Uterus (tissue), 4 donors: ENCODE measurements around the gene BRD7. TPM values are rescaled to one million over a fixed set of nuclear protein-coding genes. Genes with fewer than 3 reads are reported as not detected.

Experiments used
- DNase-seq, 2 donors: peaks; one replicate each; pipeline ENCODE4 v3.0.0-alpha.2; 2019 to 2020
- H3K27ac ChIP-seq, 2 donors: fragments of 200-600 bp; sonication (generic); 1 replicate in 1 of 2; 2 replicates in 1 of 2; pipeline ENCODE4 v1.5.1; 2016 to 2018
- H3K27me3 ChIP-seq, 2 donors: fragments of 200-600 bp; sonication (generic); one replicate each; pipeline ENCODE4 v1.5.1; 2018 to 2019; ENCODE audit warnings: control low read depth in 1 of 2
- H3K36me3 ChIP-seq, 2 donors: fragments of 200-600 bp; sonication (generic); one replicate each; pipeline ENCODE4 v1.5.1; 2019; ENCODE audit warnings: control low read depth in 1 of 2
- H3K4me1 ChIP-seq, 2 donors: fragments of 200-600 bp; sonication (generic); one replicate each; pipeline ENCODE4 v1.5.1; 2018 to 2019; ENCODE audit warnings: control low read depth in 1 of 2
- H3K4me3 ChIP-seq, 2 donors: fragments of 200-600 bp; sonication (generic); 1 replicate in 1 of 2; 2 replicates in 1 of 2; pipeline ENCODE4 v1.5.1; 2018 to 2019; ENCODE audit warnings: mild to moderate bottlenecking in 1 of 2
- H3K9me3 ChIP-seq, 2 donors: fragments of 200-600 bp; sonication (generic); one replicate each; pipeline ENCODE4 v1.5.1; 2019; ENCODE audit warnings: control low read depth in 1 of 2
- POLR2A ChIP-seq, 2 donors: fragments of 450-650 bp; IDR thresholded peaks; one replicate each; pipeline ENCODE4 v1.6.1; 2016; ENCODE audit warnings: antibody characterized with exemption in 2 of 2, mild to moderate bottlenecking in 1 of 2, moderate library complexity in 1 of 2
- intact Hi-C: fragments of 100-400 bp; cut with DNase I; formaldehyde crosslinking; loops from one replicate; pipeline ENCODE4 v1.15.1; 2023; ENCODE audit warnings: low total_unique reads
- total RNA-seq, 4 donors: library from RNA; depleted of rRNA in 3 of 4; stranded (reverse); fragments of >200 nt in 3 of 4; gene quantifications; one replicate each; pipeline versions ENCODE4 v1.1.0 to v1.2.4, GENCODE V29; 2014 to 2023
- TF ChIP-seq, protein P1 (sequence below), 4 experiments: fragments of 200-600 bp in 2 of 4; fragments of 450-650 bp in 2 of 4; sonication (generic) in 2 of 4; IDR thresholded peaks; one replicate each; pipeline ENCODE4 v1.5.1; 2016 to 2019; ENCODE audit warnings: antibody characterized with exemption in 4 of 4, mild to moderate bottlenecking in 2 of 4, moderate library complexity in 1 of 4
- donor health status: DM: yes; HTN: yes; CAD: no.

BRD7 gene
- total RNA-seq, 4 donors from 2014 or later, result 26.9 to 74.8 (median 40.3) TPM

DNA sequence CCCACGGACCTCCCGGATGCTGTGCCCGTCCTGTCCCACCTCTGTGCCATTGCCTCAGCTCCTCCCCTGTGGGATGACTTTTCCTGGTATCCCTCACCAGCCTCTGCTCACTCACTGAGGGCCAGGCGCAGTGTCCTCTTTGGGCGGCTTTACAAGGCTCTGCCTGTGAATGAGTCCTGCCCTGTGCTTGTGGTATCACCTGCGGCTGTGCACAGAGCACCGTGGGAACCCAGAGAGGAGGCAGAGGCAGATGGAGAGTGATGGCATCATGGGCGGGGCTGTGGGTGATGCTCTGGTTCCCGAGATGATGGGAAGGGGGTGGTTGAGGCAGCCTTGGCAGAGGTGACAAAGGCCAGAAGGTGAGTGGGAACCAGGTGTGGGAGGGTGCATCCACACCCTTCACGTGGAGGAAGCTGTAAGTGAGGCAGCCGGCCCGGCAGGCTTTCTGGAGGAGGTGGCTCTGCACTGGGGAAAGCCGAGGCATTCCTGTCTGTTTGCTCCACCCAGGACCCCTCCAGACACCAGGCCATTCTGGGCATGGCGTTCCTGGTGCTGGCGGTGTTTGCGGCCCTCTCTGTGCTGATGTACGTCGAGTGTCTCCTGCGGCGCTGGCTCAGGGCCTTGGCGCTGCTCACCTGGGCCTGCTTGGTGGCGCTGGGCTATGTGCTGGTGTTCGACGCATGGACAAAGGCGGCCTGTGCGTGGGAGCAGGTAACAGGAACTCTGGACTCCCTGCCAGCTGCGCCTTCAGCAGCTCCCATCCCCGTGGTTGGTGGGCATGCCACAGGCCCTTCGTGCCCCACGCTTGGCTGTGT lies 78.6 kb downstream of the BRD7 start:
- TF ChIP-seq, protein P1, sequence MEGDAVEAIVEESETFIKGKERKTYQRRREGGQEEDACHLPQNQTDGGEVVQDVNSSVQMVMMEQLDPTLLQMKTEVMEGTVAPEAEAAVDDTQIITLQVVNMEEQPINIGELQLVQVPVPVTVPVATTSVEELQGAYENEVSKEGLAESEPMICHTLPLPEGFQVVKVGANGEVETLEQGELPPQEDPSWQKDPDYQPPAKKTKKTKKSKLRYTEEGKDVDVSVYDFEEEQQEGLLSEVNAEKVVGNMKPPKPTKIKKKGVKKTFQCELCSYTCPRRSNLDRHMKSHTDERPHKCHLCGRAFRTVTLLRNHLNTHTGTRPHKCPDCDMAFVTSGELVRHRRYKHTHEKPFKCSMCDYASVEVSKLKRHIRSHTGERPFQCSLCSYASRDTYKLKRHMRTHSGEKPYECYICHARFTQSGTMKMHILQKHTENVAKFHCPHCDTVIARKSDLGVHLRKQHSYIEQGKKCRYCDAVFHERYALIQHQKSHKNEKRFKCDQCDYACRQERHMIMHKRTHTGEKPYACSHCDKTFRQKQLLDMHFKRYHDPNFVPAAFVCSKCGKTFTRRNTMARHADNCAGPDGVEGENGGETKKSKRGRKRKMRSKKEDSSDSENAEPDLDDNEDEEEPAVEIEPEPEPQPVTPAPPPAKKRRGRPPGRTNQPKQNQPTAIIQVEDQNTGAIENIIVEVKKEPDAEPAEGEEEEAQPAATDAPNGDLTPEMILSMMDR (IDR thresholded peaks at IDR 0.05), result no peak
- no peak for TF ChIP-seq POLR2A (IDR thresholded peaks at IDR 0.05)
- no peak for DNase-seq
- H3K27ac ChIP-seq, result no peak overlapping the region

DNA sequence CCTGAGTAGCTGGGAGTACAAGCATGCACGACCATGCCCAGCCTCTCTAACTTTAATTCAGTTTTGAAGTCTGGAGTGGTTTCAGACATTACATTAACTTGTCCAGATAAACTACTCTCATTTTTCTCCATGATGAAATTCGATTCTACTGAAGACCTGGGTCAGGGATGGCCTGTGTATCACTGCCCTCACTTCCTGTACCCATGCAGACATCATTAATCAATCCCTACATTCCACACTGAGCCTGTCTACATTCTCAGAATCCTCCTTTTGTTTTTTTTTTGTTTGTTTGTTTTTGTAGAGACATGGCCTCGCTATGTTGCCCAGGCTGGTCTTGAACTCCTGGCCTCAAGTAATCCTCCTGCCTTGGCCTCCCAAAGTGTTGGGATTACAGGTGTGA lies 79.9 kb downstream of the BRD7 start:
- Histone ChIP-seq H3K9me3 (no peaks in the 10 kb centered on the region), H3K27ac (no peak overlapping the region), H3K36me3 (no peaks in the 10 kb centered on the region), H3K4me3 (no peak overlapping the region), H3K4me1 (no peaks in the 10 kb centered on the region), H3K27me3 (no peaks in the 10 kb centered on the region)
- intact Hi-C loops, result no loop called here
- DNase-seq, result no peak
- TF ChIP-seq, protein P1 (IDR thresholded peaks at IDR 0.05), result no peak
- TF ChIP-seq POLR2A (IDR thresholded peaks at IDR 0.05), result no peak

More for the DNA sequence above, 78.6 kb downstream of the BRD7 start:
- no peak overlapping the region for H3K4me3 ChIP-seq
- H3K27me3 ChIP-seq, result no peaks in the 10 kb centered on the region
- H3K4me1 ChIP-seq, result no peaks in the 10 kb centered on the region
- H3K9me3 ChIP-seq, result no peaks in the 10 kb centered on the region
- intact Hi-C loops, result no loop called here
- no peaks in the 10 kb centered on the region for H3K36me3 ChIP-seq

DNA sequence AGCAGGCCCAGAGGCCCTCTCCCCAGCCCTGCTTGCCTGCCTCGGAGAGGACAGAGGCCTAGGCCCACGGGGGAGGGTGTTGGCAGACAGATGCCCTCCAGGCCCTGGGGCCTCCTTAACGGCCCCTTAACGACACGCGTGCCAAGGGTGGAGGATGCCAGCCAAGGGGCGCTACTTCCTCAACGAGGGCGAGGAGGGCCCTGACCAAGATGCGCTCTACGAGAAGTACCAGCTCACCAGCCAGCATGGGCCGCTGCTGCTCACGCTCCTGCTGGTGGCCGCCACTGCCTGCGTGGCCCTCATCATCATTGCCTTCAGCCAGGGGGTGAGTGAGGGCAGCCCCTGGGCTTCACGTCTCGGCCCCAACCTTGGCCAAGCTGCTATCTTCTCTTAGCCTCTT lies 80.8 kb downstream of the BRD7 start:
- TF ChIP-seq, protein P1 (IDR thresholded peaks at IDR 0.05), result no peak
- TF ChIP-seq POLR2A (IDR thresholded peaks at IDR 0.05), result no peak
- Histone ChIP-seq H3K36me3 (no peaks in the 10 kb centered on the region), H3K4me3 (no peak overlapping the region), H3K27me3 (no peaks in the 10 kb centered on the region), H3K9me3 (no peaks in the 10 kb centered on the region), H3K27ac (no peak overlapping the region), H3K4me1 (no peaks in the 10 kb centered on the region)
- intact Hi-C loops, result no loop called here
- no peak for DNase-seq

DNA sequence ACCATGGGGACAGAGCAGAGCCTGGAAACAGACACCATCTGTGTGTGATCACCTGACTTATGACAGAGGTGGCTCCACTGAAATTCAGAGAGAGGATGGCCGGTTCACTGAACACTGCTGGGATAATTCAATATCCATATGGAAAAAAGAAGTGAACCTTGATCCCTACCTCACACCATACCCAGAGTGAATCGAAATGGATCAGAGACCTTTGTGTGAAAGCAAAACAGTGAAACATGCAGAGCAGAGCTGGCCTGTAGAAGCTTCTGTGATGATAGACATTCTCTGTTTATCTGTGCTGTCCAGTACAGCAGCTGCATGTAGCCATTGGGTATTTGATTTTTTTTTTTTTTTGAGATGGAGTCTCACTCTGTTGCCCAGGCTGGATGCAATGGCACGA lies 82.1 kb downstream of the BRD7 start:
- H3K4me1 ChIP-seq, result no peaks in the 10 kb centered on the region
- H3K9me3 ChIP-seq, result no peaks in the 10 kb centered on the region
- no peak overlapping the region for H3K27ac ChIP-seq
- no peak overlapping the region for H3K4me3 ChIP-seq
- DNase-seq, result no peak
- TF ChIP-seq POLR2A (IDR thresholded peaks at IDR 0.05), result no peak
- TF ChIP-seq, protein P1 (IDR thresholded peaks at IDR 0.05), result no peak
- no peaks in the 10 kb centered on the region for H3K36me3 ChIP-seq
- intact Hi-C loops, result no loop called here
- H3K27me3 ChIP-seq, result no peaks in the 10 kb centered on the region

DNA sequence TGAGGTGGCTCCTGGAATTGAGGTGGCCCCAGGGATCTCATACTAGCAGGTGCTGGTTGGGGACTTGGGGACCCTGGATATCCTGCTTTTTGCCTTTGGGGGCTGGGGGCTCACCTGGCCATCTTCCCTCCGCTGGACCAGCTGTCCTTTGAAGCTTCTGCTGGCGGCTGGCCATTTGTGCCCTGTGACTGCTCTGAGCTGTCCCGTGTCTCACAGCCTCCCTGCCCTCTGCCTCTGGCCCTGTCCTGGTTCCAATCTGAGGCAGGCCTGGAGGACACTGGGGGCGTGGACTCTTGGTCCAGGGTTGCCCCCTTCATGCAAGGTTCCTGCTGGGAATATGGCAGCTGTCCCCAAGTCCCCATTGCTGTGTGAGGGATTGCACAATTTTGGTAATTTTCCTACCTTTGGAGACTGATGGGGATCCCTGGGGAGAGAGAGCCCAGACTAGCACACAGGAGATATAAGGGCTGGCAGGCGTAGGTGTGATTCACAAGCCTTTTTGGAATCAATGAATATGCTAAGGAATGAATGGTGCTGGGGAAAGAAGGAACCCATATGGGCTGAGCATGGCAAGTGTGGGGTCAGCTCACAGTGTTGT lies 83.3 kb downstream of the BRD7 start:
- TF ChIP-seq, protein P1 (IDR thresholded peaks at IDR 0.05), result no peak
- no peak for TF ChIP-seq POLR2A (IDR thresholded peaks at IDR 0.05)
- H3K9me3 ChIP-seq, result no peaks in the 10 kb centered on the region
- H3K4me3 ChIP-seq, result no peak overlapping the region
- DNase-seq, result no peak
- H3K27ac ChIP-seq, result no peak overlapping the region
- intact Hi-C loops, result no loop called here
- H3K27me3 ChIP-seq, result no peaks in the 10 kb centered on the region
- H3K4me1 ChIP-seq, result no peaks in the 10 kb centered on the region
- H3K36me3 ChIP-seq, result no peaks in the 10 kb centered on the region
